H9 (cell line): ENCODE data around the gene RANBP17. TPM values are rescaled to one million over a fixed set of nuclear protein-coding genes. Genes with fewer than 3 reads are reported as not detected.

ENCODE experiments used
- DNase-seq: peaks from one replicate; pipeline ENCODE4 v3.0.0-alpha.2; 2017
- H2AFZ ChIP-seq: one replicate; pipeline ENCODE4 v1.6.1; 2013; ENCODE audit warnings: mild to moderate bottlenecking, low read length, control low read depth, moderate library complexity
- H2AK5ac ChIP-seq: 2 replicates; pipeline ENCODE4 v1.6.1; 2013; ENCODE audit warnings: low read length, control low read depth, mixed read lengths; ENCODE audit not compliant: insufficient read length
- H2BK120ac ChIP-seq: one replicate; pipeline ENCODE4 v1.6.1; 2013; ENCODE audit warnings: low read depth, mild to moderate bottlenecking, low read length, control low read depth, inconsistent platforms; ENCODE audit not compliant: poor library complexity, severe bottlenecking
- H2BK12ac ChIP-seq: 2 replicates; pipeline ENCODE4 v1.6.1; 2013; ENCODE audit warnings: low read length, control low read depth, mixed read lengths, low read depth; ENCODE audit not compliant: insufficient read length
- H2BK15ac ChIP-seq: 2 replicates; pipeline ENCODE4 v1.6.1; 2013; ENCODE audit warnings: low read depth, low read length, control low read depth
- H2BK20ac ChIP-seq: one replicate; pipeline ENCODE4 v1.6.1; 2013; ENCODE audit warnings: low read depth, mild to moderate bottlenecking, low read length, control low read depth, inconsistent platforms; ENCODE audit not compliant: poor library complexity, severe bottlenecking
- H2BK5ac ChIP-seq: 2 replicates; pipeline ENCODE4 v1.6.1; 2013; ENCODE audit warnings: low read length, control low read depth, mixed read lengths; ENCODE audit not compliant: insufficient read length
- H3K14ac ChIP-seq: 2 replicates; pipeline ENCODE4 v1.6.1; 2013; ENCODE audit warnings: low read length, control low read depth; ENCODE audit not compliant: insufficient read depth
- H3K18ac ChIP-seq: 2 replicates; pipeline ENCODE4 v1.6.1; 2013; ENCODE audit warnings: low read depth, mild to moderate bottlenecking, mixed read lengths, low read length, control low read depth; ENCODE audit not compliant: insufficient read length
- H3K23ac ChIP-seq: 2 replicates; pipeline ENCODE4 v1.6.1; 2013; ENCODE audit warnings: low read length, control low read depth, mixed read lengths, low read depth; ENCODE audit not compliant: insufficient read length
- H3K23me2 ChIP-seq: 2 replicates; pipeline ENCODE4 v1.6.1; 2013; ENCODE audit warnings: low read depth, mild to moderate bottlenecking, mixed read lengths, low read length, control low read depth; ENCODE audit not compliant: insufficient read length, poor library complexity, severe bottlenecking
- H3K27ac ChIP-seq: 2 replicates; pipeline ENCODE4 v1.5.1; 2013; ENCODE audit warnings: low read length, control low read depth, mixed read lengths, low read depth; ENCODE audit not compliant: insufficient read length
- H3K27me3 ChIP-seq: 2 replicates; pipeline ENCODE4 v1.6.1; 2013; ENCODE audit warnings: low read length, control low read depth, inconsistent platforms; ENCODE audit not compliant: insufficient read depth
- H3K4ac ChIP-seq: 2 replicates; pipeline ENCODE4 v1.6.1; 2013; ENCODE audit warnings: low read depth, mild to moderate bottlenecking, control low read depth, inconsistent platforms, low read length, moderate library complexity
- H3K4me1 ChIP-seq: 2 replicates; pipeline ENCODE4 v1.6.1; 2013; ENCODE audit warnings: low read length, control low read depth, inconsistent platforms; ENCODE audit not compliant: insufficient read depth
- H3K4me2 ChIP-seq: 2 replicates; pipeline ENCODE4 v1.6.1; 2013; ENCODE audit warnings: low read length, control low read depth, mixed read lengths; ENCODE audit not compliant: insufficient read length, insufficient read depth
- H3K56ac ChIP-seq: 2 replicates; pipeline ENCODE4 v1.6.1; 2013; ENCODE audit warnings: low read depth, mild to moderate bottlenecking, mixed read lengths, low read length, control low read depth; ENCODE audit not compliant: insufficient read length
- H3K79me1 ChIP-seq: 2 replicates; pipeline ENCODE4 v1.6.1; 2013; ENCODE audit warnings: low read depth, mild to moderate bottlenecking, moderate library complexity, low read length, control low read depth, inconsistent platforms; ENCODE audit not compliant: insufficient read depth, poor library complexity, severe bottlenecking
- H3K79me2 ChIP-seq: 2 replicates; pipeline ENCODE4 v1.6.1; 2013; ENCODE audit warnings: low read length, control low read depth, inconsistent platforms; ENCODE audit not compliant: insufficient read depth
- H3K9ac ChIP-seq: 2 replicates; pipeline ENCODE4 v1.6.1; 2013; ENCODE audit warnings: low read length, control low read depth, mixed read lengths; ENCODE audit not compliant: insufficient read length; ENCODE audit errors: extremely low read depth
- H3K9me3 ChIP-seq: one replicate; pipeline ENCODE4 v1.6.1; 2013; ENCODE audit warnings: low read depth, low read length, inconsistent platforms; ENCODE audit not compliant: control insufficient read depth
- H3T11ph ChIP-seq: one replicate; pipeline ENCODE4 v1.6.1; 2013; ENCODE audit warnings: mild to moderate bottlenecking, low read length, control low read depth, inconsistent platforms
- H4K20me1 ChIP-seq: one replicate; pipeline ENCODE4 v1.6.1; 2013; ENCODE audit not compliant: control insufficient read depth, insufficient read length, insufficient read depth
- H4K5ac ChIP-seq: 2 replicates; pipeline ENCODE4 v1.6.1; 2013; ENCODE audit warnings: low read depth, mild to moderate bottlenecking, mixed read lengths, low read length, control low read depth; ENCODE audit not compliant: insufficient read length
- H4K8ac ChIP-seq: replicated peaks from 2 replicates; pipeline ENCODE4 v1.6.1; 2013; ENCODE audit warnings: low read length, control low read depth, mixed read lengths, low read depth; ENCODE audit not compliant: insufficient read length
- H4K91ac ChIP-seq: 2 replicates; pipeline ENCODE4 v1.6.1; 2013; ENCODE audit warnings: low read depth, mild to moderate bottlenecking, moderate library complexity, mixed read lengths, low read length, control low read depth; ENCODE audit not compliant: insufficient read length
- H3K27ac Mint-ChIP-seq, 3 experiments: 2 replicates in 2 of 3; 3 replicates in 1 of 3; pipeline ENCODE4 v1.8.0; 2020 to 2021; ENCODE audit warnings: mixed read lengths in 3 of 3, mild to moderate bottlenecking in 1 of 3, moderate library complexity in 1 of 3
- H3K27me3 Mint-ChIP-seq: 2 replicates; pipeline ENCODE4 v1.8.0; 2021; ENCODE audit warnings: low read depth, mild to moderate bottlenecking, moderate library complexity, mixed read lengths
- H3K36me3 Mint-ChIP-seq, 3 experiments: 2 replicates in 2 of 3; 3 replicates in 1 of 3; pipeline ENCODE4 v1.8.0; 2020 to 2021; ENCODE audit warnings: low read depth in 3 of 3, mixed read lengths in 3 of 3; ENCODE audit not compliant: insufficient read depth in 1 of 3
- H3K4me1 Mint-ChIP-seq, 2 experiments: 2 replicates each; pipeline ENCODE4 v1.8.0; 2020; ENCODE audit warnings: mixed read lengths in 2 of 2
- H3K4me3 Mint-ChIP-seq, 2 experiments: 2 replicates in 1 of 2; 3 replicates in 1 of 2; pipeline ENCODE4 v1.8.0; 2020 to 2021; ENCODE audit warnings: mild to moderate bottlenecking in 2 of 2, mixed read lengths in 2 of 2, moderate library complexity in 1 of 2
- H3K9me3 Mint-ChIP-seq, 2 experiments: 2 replicates in 1 of 2; 3 replicates in 1 of 2; pipeline ENCODE4 v1.8.0; 2020; ENCODE audit warnings: mild to moderate bottlenecking in 2 of 2, mixed read lengths in 2 of 2, moderate library complexity in 1 of 2
- WGBS: extraction: QIAGEN DNeasy Blood & Tissue Kit; methylation state at CpG from one replicate; pipeline ENCODE4 v1.1.7; 2013; ENCODE audit warnings: missing lambda C conversion rate, low lambda C conversion rate, mixed read lengths; ENCODE audit not compliant: insufficient read length; ENCODE audit errors: extremely low coverage; 5-methylcytosine and 5-hydroxymethylcytosine counted together
- total RNA-seq: library from RNA; stranded (reverse); gene quantifications from 2 replicates; pipeline ENCODE4 v1.2.1, GENCODE V29; 2021
- TF ChIP-seq, protein P1 (sequence below): fragments of 200-600 bp; sonication (generic); conservative IDR thresholded peaks from 3 replicates; pipeline ENCODE4 v1.8.0; 2021; ENCODE audit warnings: antibody characterized with exemption, mild to moderate bottlenecking

RANBP17 gene
- total RNA-seq, 1 experiment from 2014 or later: 16.5 TPM

DNA sequence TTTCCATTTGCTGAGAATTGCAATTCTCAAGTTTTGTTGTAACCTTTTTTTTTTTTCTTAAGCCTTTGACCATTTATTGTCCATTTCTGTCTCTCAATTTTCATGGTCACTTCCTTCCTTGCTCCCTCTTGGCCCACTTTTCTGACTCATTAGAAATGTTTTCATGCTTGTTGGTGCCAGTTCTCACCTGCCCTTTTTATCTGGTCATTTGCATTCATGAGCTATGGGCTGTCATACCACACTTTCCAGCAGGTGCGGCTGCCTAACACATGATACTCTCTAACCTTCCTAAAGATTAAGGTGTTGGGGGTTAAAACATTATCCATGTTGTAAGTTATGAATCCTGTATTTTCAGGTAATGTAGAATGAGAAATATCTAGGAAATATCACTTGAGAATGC, 296.8 kb downstream of the RANBP17 start:
- Histone ChIP-seq H2AK5ac (no peak overlapping the region), H4K91ac (no peak overlapping the region), H3T11ph (no peak overlapping the region), H3K79me1 (no peaks in the 10 kb centered on the region), H4K8ac (no peak overlapping the region), H4K20me1 (no peaks in the 10 kb centered on the region), H3K9ac (no peak overlapping the region), H2BK12ac (no peak overlapping the region), H2AFZ (no peak overlapping the region), H2BK120ac (no peak overlapping the region), H2BK15ac (no peak overlapping the region), H3K4me1 (no peaks in the 10 kb centered on the region; the same call in 1 of the 2 replicates), H2BK20ac (no peak overlapping the region), H3K23ac (no peak overlapping the region), H3K4ac (no peak overlapping the region), H3K27ac (no peak overlapping the region), H4K5ac (no peak overlapping the region), H2BK5ac (no peak overlapping the region), H3K9me3 (no peaks in the 10 kb centered on the region), H3K4me2 (no peak overlapping the region), H3K18ac (no peak overlapping the region), H3K79me2 (no peaks in the 10 kb centered on the region), H3K56ac (no peak overlapping the region), H3K14ac (no peak overlapping the region), H3K23me2 (no peaks in the 10 kb centered on the region), H3K27me3 (no peaks in the 10 kb centered on the region)
- Mint-ChIP-seq H3K27me3 (no peaks in the 10 kb centered on the region), H3K4me3 (no peak overlapping the region), H3K27ac (no peak overlapping the region), H3K4me1 (peaks cover 13 to 15% of the 10 kb centered on the region in 2 experiments), H3K9me3 (no peaks in the 10 kb centered on the region), H3K36me3 (no peaks in the 10 kb centered on the region)
- WGBS: no CpG with 5 or more reads among the region's 1 CpG
- TF ChIP-seq, protein P1, sequence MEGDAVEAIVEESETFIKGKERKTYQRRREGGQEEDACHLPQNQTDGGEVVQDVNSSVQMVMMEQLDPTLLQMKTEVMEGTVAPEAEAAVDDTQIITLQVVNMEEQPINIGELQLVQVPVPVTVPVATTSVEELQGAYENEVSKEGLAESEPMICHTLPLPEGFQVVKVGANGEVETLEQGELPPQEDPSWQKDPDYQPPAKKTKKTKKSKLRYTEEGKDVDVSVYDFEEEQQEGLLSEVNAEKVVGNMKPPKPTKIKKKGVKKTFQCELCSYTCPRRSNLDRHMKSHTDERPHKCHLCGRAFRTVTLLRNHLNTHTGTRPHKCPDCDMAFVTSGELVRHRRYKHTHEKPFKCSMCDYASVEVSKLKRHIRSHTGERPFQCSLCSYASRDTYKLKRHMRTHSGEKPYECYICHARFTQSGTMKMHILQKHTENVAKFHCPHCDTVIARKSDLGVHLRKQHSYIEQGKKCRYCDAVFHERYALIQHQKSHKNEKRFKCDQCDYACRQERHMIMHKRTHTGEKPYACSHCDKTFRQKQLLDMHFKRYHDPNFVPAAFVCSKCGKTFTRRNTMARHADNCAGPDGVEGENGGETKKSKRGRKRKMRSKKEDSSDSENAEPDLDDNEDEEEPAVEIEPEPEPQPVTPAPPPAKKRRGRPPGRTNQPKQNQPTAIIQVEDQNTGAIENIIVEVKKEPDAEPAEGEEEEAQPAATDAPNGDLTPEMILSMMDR: no peak
- DNase-seq: no peak
